ENCODE data around the gene BZW2. TPM values are rescaled to one million over a fixed set of nuclear protein-coding genes. Genes with fewer than 3 reads are reported as not detected.

Gene BZW2
- polyA plus RNA-seq, 1 donor (not counting 4 experiments of a cell fraction or from before 2014, with no cell fraction given): 65.7 TPM

DNA sequence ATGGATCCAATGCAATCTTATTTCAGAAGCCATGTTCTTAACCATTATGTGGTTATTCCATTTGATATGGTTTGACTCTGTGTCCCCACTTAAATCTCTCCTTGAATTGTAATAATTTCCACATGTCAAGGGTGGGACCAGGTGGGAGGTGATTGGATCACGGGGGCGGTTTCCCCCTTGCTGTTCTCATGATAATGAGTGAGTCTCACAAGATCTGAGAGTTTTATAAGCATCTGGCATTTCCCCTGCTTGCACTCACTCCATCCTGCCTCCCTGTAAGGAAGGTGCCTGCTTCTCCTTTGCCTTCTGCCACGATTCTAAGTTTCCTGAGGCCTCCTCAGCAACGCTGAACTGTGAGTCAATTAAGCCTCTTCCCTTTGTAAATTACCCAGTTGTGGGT, 75.6 kb downstream of the BZW2 start:
- no peaks in the 10 kb centered on the region for H3K79me2 ChIP-seq (ENCODE audit: control insufficient read depth, insufficient read depth, low read length)
- no peak overlapping the region for H3K4me3 ChIP-seq (ENCODE audit: control insufficient read depth in 2 of 3, extremely low read depth in 1 of 3, insufficient read depth in 2 of 3, low read depth in 1 of 3, low read length in 3 of 3)
- TF ChIP-seq EZH2 (IDR thresholded peaks at IDR 0.05; ENCODE audit: low read length): no peak
- H2AFZ ChIP-seq (ENCODE audit: control insufficient read depth, low read length): no peak overlapping the region
- H3K4me2 ChIP-seq (ENCODE audit: control insufficient read depth, extremely low read depth, insufficient read depth, low read depth, low read length): no peak overlapping the region
- dilution Hi-C loops (cut with MboI; ENCODE audit: extremely low pct_ligation_motif_present, low sequenced_read_pairs): no loop called here
- H3K27me3 ChIP-seq (ENCODE audit: control insufficient read depth, extremely low read depth, insufficient read depth, low read length): no peaks in the 10 kb centered on the region
- no peaks in the 10 kb centered on the region for H3K9me1 ChIP-seq (ENCODE audit: control insufficient read depth, extremely low read depth, insufficient read depth, low read length)
- FAIRE-seq: no peak
- no peaks in the 10 kb centered on the region for H3K4me1 ChIP-seq (ENCODE audit: control insufficient read depth, extremely low read depth, insufficient read depth, low read length)
- no peaks in the 10 kb centered on the region for H4K20me1 ChIP-seq (ENCODE audit: control insufficient read depth, extremely low read depth, insufficient read depth, low read length)
- no peak overlapping the region for H3K9ac ChIP-seq (ENCODE audit: control insufficient read depth, extremely low read depth, insufficient read depth, low read length)
- no peaks in the 10 kb centered on the region for H3K36me3 ChIP-seq (ENCODE audit: control insufficient read depth in 2 of 2, extremely low read depth in 1 of 2, insufficient read depth in 2 of 2, low read length in 2 of 2)
- H3K27ac ChIP-seq (ENCODE audit: control insufficient read depth, insufficient read depth, low read length): no peak overlapping the region
- no peak for DNase-seq (ENCODE audit: low read depth, low spot score)
- H3K9me3 ChIP-seq (ENCODE audit: control insufficient read depth, low read depth, low read length): no peaks in the 10 kb centered on the region

DNA sequence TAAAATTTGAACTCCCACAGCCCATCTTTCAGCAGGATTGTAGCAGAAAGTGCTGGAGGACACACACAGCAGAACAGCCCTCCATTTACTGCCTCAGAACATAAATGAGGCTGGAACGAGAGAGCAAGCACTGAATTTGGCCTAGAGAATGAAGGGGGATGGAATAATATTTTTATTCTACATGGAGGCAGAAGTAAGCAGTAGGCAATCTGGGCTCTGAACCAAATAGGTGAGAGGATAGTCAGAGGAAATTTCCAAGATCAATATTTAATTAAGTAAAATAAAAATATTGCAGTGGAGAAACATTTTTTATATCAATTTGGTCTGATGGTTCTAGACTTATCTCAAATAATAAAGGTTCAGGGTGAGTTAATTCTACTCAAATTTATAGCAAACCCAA, 78.4 kb downstream of the BZW2 start:
- no peak for FAIRE-seq

More for the DNA sequence above, 78.4 kb downstream of the BZW2 start:
- Histone ChIP-seq H3K27ac (ENCODE audit: control insufficient read depth, insufficient read depth, low read length) (no peak overlapping the region), H3K4me2 (ENCODE audit: control insufficient read depth, extremely low read depth, insufficient read depth, low read depth, low read length) (no peak overlapping the region), H2AFZ (ENCODE audit: control insufficient read depth, low read length) (no peak overlapping the region), H3K36me3 (ENCODE audit: control insufficient read depth in 2 of 2, extremely low read depth in 1 of 2, insufficient read depth in 2 of 2, low read length in 2 of 2) (no peaks in the 10 kb centered on the region), H3K4me1 (ENCODE audit: control insufficient read depth, extremely low read depth, insufficient read depth, low read length) (no peaks in the 10 kb centered on the region), H4K20me1 (ENCODE audit: control insufficient read depth, extremely low read depth, insufficient read depth, low read length) (no peaks in the 10 kb centered on the region), H3K27me3 (ENCODE audit: control insufficient read depth, extremely low read depth, insufficient read depth, low read length) (no peaks in the 10 kb centered on the region), H3K9me1 (ENCODE audit: control insufficient read depth, extremely low read depth, insufficient read depth, low read length) (no peaks in the 10 kb centered on the region), H3K79me2 (ENCODE audit: control insufficient read depth, insufficient read depth, low read length) (no peaks in the 10 kb centered on the region), H3K4me3 (ENCODE audit: control insufficient read depth in 2 of 3, extremely low read depth in 1 of 3, insufficient read depth in 2 of 3, low read depth in 1 of 3, low read length in 3 of 3) (no peak overlapping the region), H3K9me3 (ENCODE audit: control insufficient read depth, low read depth, low read length) (no peaks in the 10 kb centered on the region), H3K9ac (ENCODE audit: control insufficient read depth, extremely low read depth, insufficient read depth, low read length) (no peak overlapping the region)
- DNase-seq (ENCODE audit: low read depth, low spot score): no peak
- no peak for TF ChIP-seq EZH2 (IDR thresholded peaks at IDR 0.05; ENCODE audit: low read length)
- TF ChIP-seq, protein P1, sequence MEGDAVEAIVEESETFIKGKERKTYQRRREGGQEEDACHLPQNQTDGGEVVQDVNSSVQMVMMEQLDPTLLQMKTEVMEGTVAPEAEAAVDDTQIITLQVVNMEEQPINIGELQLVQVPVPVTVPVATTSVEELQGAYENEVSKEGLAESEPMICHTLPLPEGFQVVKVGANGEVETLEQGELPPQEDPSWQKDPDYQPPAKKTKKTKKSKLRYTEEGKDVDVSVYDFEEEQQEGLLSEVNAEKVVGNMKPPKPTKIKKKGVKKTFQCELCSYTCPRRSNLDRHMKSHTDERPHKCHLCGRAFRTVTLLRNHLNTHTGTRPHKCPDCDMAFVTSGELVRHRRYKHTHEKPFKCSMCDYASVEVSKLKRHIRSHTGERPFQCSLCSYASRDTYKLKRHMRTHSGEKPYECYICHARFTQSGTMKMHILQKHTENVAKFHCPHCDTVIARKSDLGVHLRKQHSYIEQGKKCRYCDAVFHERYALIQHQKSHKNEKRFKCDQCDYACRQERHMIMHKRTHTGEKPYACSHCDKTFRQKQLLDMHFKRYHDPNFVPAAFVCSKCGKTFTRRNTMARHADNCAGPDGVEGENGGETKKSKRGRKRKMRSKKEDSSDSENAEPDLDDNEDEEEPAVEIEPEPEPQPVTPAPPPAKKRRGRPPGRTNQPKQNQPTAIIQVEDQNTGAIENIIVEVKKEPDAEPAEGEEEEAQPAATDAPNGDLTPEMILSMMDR (optimal IDR thresholded peaks at IDR 0.05 in 1 of 3, IDR thresholded peaks at IDR 0.05 in 1 of 3, conservative IDR thresholded peaks at IDR 0.05 in 1 of 3; ENCODE audit: extremely low read depth in 1 of 3, insufficient read depth in 2 of 3, low read length in 3 of 3): no peak
- dilution Hi-C loops (cut with MboI; ENCODE audit: extremely low pct_ligation_motif_present, low sequenced_read_pairs): no loop called here
